ENCODE measurements around the gene FXYD5.
"Not testable (repeated sequence)": the region's sequence is repeated elsewhere in the genome, so short reads cannot be mapped to it uniquely, and the experiment has no call there.

Gene FXYD5

GRCh38 chr19:35127871-35128270, 26.7 kb upstream of the FXYD5 start:
- ATAC-seq = no peak
- TF ChIP-seq OSR1 (CRISPR knock-in tag; IDR thresholded peaks at IDR 0.05) = no peak
- no peak for TF ChIP-seq RARB (CRISPR knock-in tag; IDR thresholded peaks at IDR 0.05)
- no peak for TF ChIP-seq TCF4 (CRISPR knock-in tag; IDR thresholded peaks at IDR 0.05; ENCODE audit: borderline replicate concordance)
- TF ChIP-seq ZC3H10 (CRISPR knock-in tag; IDR thresholded peaks at IDR 0.05) = no peak

GRCh38 chr19:35128398-35129057, 26.0 kb upstream of the FXYD5 start:
- no peak for ATAC-seq
- TF ChIP-seq PATZ1 (CRISPR knock-in tag; IDR thresholded peaks at IDR 0.05; ENCODE audit: borderline replicate concordance) = no peak
- no peak for TF ChIP-seq CSDC2 (CRISPR knock-in tag; IDR thresholded peaks at IDR 0.05)
- TF ChIP-seq TSHZ2 (CRISPR knock-in tag; IDR thresholded peaks at IDR 0.05) = no peak
- TF ChIP-seq ZFP30 (CRISPR knock-in tag; IDR thresholded peaks at IDR 0.05) = no peak
- no peak for TF ChIP-seq TCF4 (CRISPR knock-in tag; IDR thresholded peaks at IDR 0.05; ENCODE audit: borderline replicate concordance)
- TF ChIP-seq ZNF8 (CRISPR knock-in tag; IDR thresholded peaks at IDR 0.05) = no peak
- TF ChIP-seq RARB (CRISPR knock-in tag; IDR thresholded peaks at IDR 0.05) = no peak

- not testable (repeated sequence) for ATAC-seq
These were observed 24.7 kb upstream of the FXYD5 start for GRCh38 chr19:35129724-35130274.

GRCh38 chr19:35130761-35131720, 23.5 kb upstream of the FXYD5 start:
- TF ChIP-seq OSR1 (CRISPR knock-in tag; IDR thresholded peaks at IDR 0.05) (no peak), ZFP3 (CRISPR knock-in tag; IDR thresholded peaks at IDR 0.05) (no peak), SNAI2 (CRISPR knock-in tag; IDR thresholded peaks at IDR 0.05) (no peak), GLIS3 (CRISPR knock-in tag; IDR thresholded peaks at IDR 0.05) (no peak), TCF4 (CRISPR knock-in tag; IDR thresholded peaks at IDR 0.05; ENCODE audit: borderline replicate concordance) (no peak), POU6F1 (CRISPR knock-in tag; IDR thresholded peaks at IDR 0.05; ENCODE audit: borderline replicate concordance, low read depth) (no peak), ZNF8 (CRISPR knock-in tag; IDR thresholded peaks at IDR 0.05) (no peak), RARB (CRISPR knock-in tag; IDR thresholded peaks at IDR 0.05) (no peak), PATZ1 (CRISPR knock-in tag; IDR thresholded peaks at IDR 0.05; ENCODE audit: borderline replicate concordance) (no peak), TOX (CRISPR knock-in tag; IDR thresholded peaks at IDR 0.05; ENCODE audit: borderline replicate concordance) (no peak), BACH2 (CRISPR knock-in tag; IDR thresholded peaks at IDR 0.05; ENCODE audit: borderline replicate concordance) (no peak), TSHZ2 (CRISPR knock-in tag; IDR thresholded peaks at IDR 0.05) (no peak), ZFP30 (CRISPR knock-in tag; IDR thresholded peaks at IDR 0.05) (no peak), PPARA (CRISPR knock-in tag; IDR thresholded peaks at IDR 0.05; ENCODE audit: borderline replicate concordance) (no peak), CSRNP3 (CRISPR knock-in tag; IDR thresholded peaks at IDR 0.05) (no peak), CSDC2 (CRISPR knock-in tag; IDR thresholded peaks at IDR 0.05) (no peak), ISL1 (CRISPR knock-in tag; IDR thresholded peaks at IDR 0.05) (no peak)
- ATAC-seq = no peak

All from SK-N-SH treated with all-trans-retinoic acid at 6 μM for 48 hours (cell line).